H9 (cell line): ENCODE measurements around the gene GRID1. TPM values are rescaled to one million over a fixed set of nuclear protein-coding genes. Genes with fewer than 3 reads are reported as not detected.

Source experiments
- DNase-seq: peaks from one replicate; pipeline ENCODE4 v3.0.0-alpha.2; 2017
- H2AFZ ChIP-seq: one replicate; pipeline ENCODE4 v1.6.1; 2013; ENCODE audit warnings: mild to moderate bottlenecking, low read length, control low read depth, moderate library complexity
- H2AK5ac ChIP-seq: 2 replicates; pipeline ENCODE4 v1.6.1; 2013; ENCODE audit warnings: low read length, control low read depth, mixed read lengths; ENCODE audit not compliant: insufficient read length
- H2BK120ac ChIP-seq: one replicate; pipeline ENCODE4 v1.6.1; 2013; ENCODE audit warnings: low read depth, mild to moderate bottlenecking, low read length, control low read depth, inconsistent platforms; ENCODE audit not compliant: poor library complexity, severe bottlenecking
- H2BK12ac ChIP-seq: 2 replicates; pipeline ENCODE4 v1.6.1; 2013; ENCODE audit warnings: low read length, control low read depth, mixed read lengths, low read depth; ENCODE audit not compliant: insufficient read length
- H2BK15ac ChIP-seq: 2 replicates; pipeline ENCODE4 v1.6.1; 2013; ENCODE audit warnings: low read depth, low read length, control low read depth
- H2BK20ac ChIP-seq: one replicate; pipeline ENCODE4 v1.6.1; 2013; ENCODE audit warnings: low read depth, mild to moderate bottlenecking, low read length, control low read depth, inconsistent platforms; ENCODE audit not compliant: poor library complexity, severe bottlenecking
- H2BK5ac ChIP-seq: 2 replicates; pipeline ENCODE4 v1.6.1; 2013; ENCODE audit warnings: low read length, control low read depth, mixed read lengths; ENCODE audit not compliant: insufficient read length
- H3K14ac ChIP-seq: 2 replicates; pipeline ENCODE4 v1.6.1; 2013; ENCODE audit warnings: low read length, control low read depth; ENCODE audit not compliant: insufficient read depth
- H3K18ac ChIP-seq: 2 replicates; pipeline ENCODE4 v1.6.1; 2013; ENCODE audit warnings: low read depth, mild to moderate bottlenecking, mixed read lengths, low read length, control low read depth; ENCODE audit not compliant: insufficient read length
- H3K23ac ChIP-seq: 2 replicates; pipeline ENCODE4 v1.6.1; 2013; ENCODE audit warnings: low read length, control low read depth, mixed read lengths, low read depth; ENCODE audit not compliant: insufficient read length
- H3K23me2 ChIP-seq: 2 replicates; pipeline ENCODE4 v1.6.1; 2013; ENCODE audit warnings: low read depth, mild to moderate bottlenecking, mixed read lengths, low read length, control low read depth; ENCODE audit not compliant: insufficient read length, poor library complexity, severe bottlenecking
- H3K27ac ChIP-seq: 2 replicates; pipeline ENCODE4 v1.5.1; 2013; ENCODE audit warnings: low read length, control low read depth, mixed read lengths, low read depth; ENCODE audit not compliant: insufficient read length
- H3K27me3 ChIP-seq: 2 replicates; pipeline ENCODE4 v1.6.1; 2013; ENCODE audit warnings: low read length, control low read depth, inconsistent platforms; ENCODE audit not compliant: insufficient read depth
- H3K4ac ChIP-seq: 2 replicates; pipeline ENCODE4 v1.6.1; 2013; ENCODE audit warnings: low read depth, mild to moderate bottlenecking, control low read depth, inconsistent platforms, low read length, moderate library complexity
- H3K4me1 ChIP-seq: 2 replicates; pipeline ENCODE4 v1.6.1; 2013; ENCODE audit warnings: low read length, control low read depth, inconsistent platforms; ENCODE audit not compliant: insufficient read depth
- H3K4me2 ChIP-seq: 2 replicates; pipeline ENCODE4 v1.6.1; 2013; ENCODE audit warnings: low read length, control low read depth, mixed read lengths; ENCODE audit not compliant: insufficient read length, insufficient read depth
- H3K56ac ChIP-seq: 2 replicates; pipeline ENCODE4 v1.6.1; 2013; ENCODE audit warnings: low read depth, mild to moderate bottlenecking, mixed read lengths, low read length, control low read depth; ENCODE audit not compliant: insufficient read length
- H3K79me1 ChIP-seq: 2 replicates; pipeline ENCODE4 v1.6.1; 2013; ENCODE audit warnings: low read depth, mild to moderate bottlenecking, moderate library complexity, low read length, control low read depth, inconsistent platforms; ENCODE audit not compliant: insufficient read depth, poor library complexity, severe bottlenecking
- H3K79me2 ChIP-seq: 2 replicates; pipeline ENCODE4 v1.6.1; 2013; ENCODE audit warnings: low read length, control low read depth, inconsistent platforms; ENCODE audit not compliant: insufficient read depth
- H3K9ac ChIP-seq: 2 replicates; pipeline ENCODE4 v1.6.1; 2013; ENCODE audit warnings: low read length, control low read depth, mixed read lengths; ENCODE audit not compliant: insufficient read length; ENCODE audit errors: extremely low read depth
- H3K9me3 ChIP-seq: one replicate; pipeline ENCODE4 v1.6.1; 2013; ENCODE audit warnings: low read depth, low read length, inconsistent platforms; ENCODE audit not compliant: control insufficient read depth
- H3T11ph ChIP-seq: one replicate; pipeline ENCODE4 v1.6.1; 2013; ENCODE audit warnings: mild to moderate bottlenecking, low read length, control low read depth, inconsistent platforms
- H4K20me1 ChIP-seq: one replicate; pipeline ENCODE4 v1.6.1; 2013; ENCODE audit not compliant: control insufficient read depth, insufficient read length, insufficient read depth
- H4K5ac ChIP-seq: 2 replicates; pipeline ENCODE4 v1.6.1; 2013; ENCODE audit warnings: low read depth, mild to moderate bottlenecking, mixed read lengths, low read length, control low read depth; ENCODE audit not compliant: insufficient read length
- H4K8ac ChIP-seq: replicated peaks from 2 replicates; pipeline ENCODE4 v1.6.1; 2013; ENCODE audit warnings: low read length, control low read depth, mixed read lengths, low read depth; ENCODE audit not compliant: insufficient read length
- H4K91ac ChIP-seq: 2 replicates; pipeline ENCODE4 v1.6.1; 2013; ENCODE audit warnings: low read depth, mild to moderate bottlenecking, moderate library complexity, mixed read lengths, low read length, control low read depth; ENCODE audit not compliant: insufficient read length
- H3K27ac Mint-ChIP-seq, 3 experiments: 2 replicates in 2 of 3; 3 replicates in 1 of 3; pipeline ENCODE4 v1.8.0; 2020 to 2021; ENCODE audit warnings: mixed read lengths in 3 of 3, mild to moderate bottlenecking in 1 of 3, moderate library complexity in 1 of 3
- H3K27me3 Mint-ChIP-seq: 2 replicates; pipeline ENCODE4 v1.8.0; 2021; ENCODE audit warnings: low read depth, mild to moderate bottlenecking, moderate library complexity, mixed read lengths
- H3K36me3 Mint-ChIP-seq, 3 experiments: 2 replicates in 2 of 3; 3 replicates in 1 of 3; pipeline ENCODE4 v1.8.0; 2020 to 2021; ENCODE audit warnings: low read depth in 3 of 3, mixed read lengths in 3 of 3; ENCODE audit not compliant: insufficient read depth in 1 of 3
- H3K4me1 Mint-ChIP-seq, 2 experiments: 2 replicates each; pipeline ENCODE4 v1.8.0; 2020; ENCODE audit warnings: mixed read lengths in 2 of 2
- H3K4me3 Mint-ChIP-seq, 2 experiments: 2 replicates in 1 of 2; 3 replicates in 1 of 2; pipeline ENCODE4 v1.8.0; 2020 to 2021; ENCODE audit warnings: mild to moderate bottlenecking in 2 of 2, mixed read lengths in 2 of 2, moderate library complexity in 1 of 2
- H3K9me3 Mint-ChIP-seq, 2 experiments: 2 replicates in 1 of 2; 3 replicates in 1 of 2; pipeline ENCODE4 v1.8.0; 2020; ENCODE audit warnings: mild to moderate bottlenecking in 2 of 2, mixed read lengths in 2 of 2, moderate library complexity in 1 of 2
- CTCF ChIP-seq: fragments of 200-600 bp; sonication (generic); conservative IDR thresholded peaks from 3 replicates; pipeline ENCODE4 v1.8.0; 2021; ENCODE audit warnings: antibody characterized with exemption, mild to moderate bottlenecking
- WGBS: extraction: QIAGEN DNeasy Blood & Tissue Kit; methylation state at CpG from one replicate; pipeline ENCODE4 v1.1.7; 2013; ENCODE audit warnings: missing lambda C conversion rate, low lambda C conversion rate, mixed read lengths; ENCODE audit not compliant: insufficient read length; ENCODE audit errors: extremely low coverage; 5-methylcytosine and 5-hydroxymethylcytosine counted together
- total RNA-seq: library from RNA; stranded (reverse); gene quantifications from 2 replicates; pipeline ENCODE4 v1.2.1, GENCODE V29; 2021

The GRID1 gene
- total RNA-seq, 1 experiment from 2014 or later = 0.35 TPM

- Histone ChIP-seq H3K14ac (no peak overlapping the region), H3K56ac (no peak overlapping the region), H3K9me3 (no peaks in the 10 kb centered on the region), H2AFZ (no peak overlapping the region), H4K91ac (no peak overlapping the region), H3K4me1 (no peaks in the 10 kb centered on the region; the same call in 1 of the 2 replicates), H4K8ac (no peak overlapping the region), H2BK5ac (no peak overlapping the region), H3K27ac (no peak overlapping the region), H2BK20ac (no peak overlapping the region), H2BK12ac (no peak overlapping the region), H4K5ac (no peak overlapping the region), H3T11ph (no peak overlapping the region), H3K4me2 (no peak overlapping the region), H2BK15ac (no peak overlapping the region), H3K23ac (no peak overlapping the region), H3K79me1 (no peaks in the 10 kb centered on the region), H3K27me3 (no peaks in the 10 kb centered on the region), H3K23me2 (no peaks in the 10 kb centered on the region), H3K79me2 (no peaks in the 10 kb centered on the region), H3K18ac (no peak overlapping the region), H3K4ac (no peak overlapping the region), H2AK5ac (no peak overlapping the region), H2BK120ac (no peak overlapping the region), H4K20me1 (no peaks in the 10 kb centered on the region), H3K9ac (no peak overlapping the region)
- WGBS = no CpG with 5 or more reads among the region's 4 CpGs
- H3K27ac Mint-ChIP-seq = no peak overlapping the region
- DNase-seq = peak; percentile 76
- H3K9me3 Mint-ChIP-seq = peaks cover 0 to 3% of the 10 kb centered on the region in 2 experiments; a peak in 2 of 5 replicates
- H3K27me3 Mint-ChIP-seq = 0 out of 2 replicates have a peak, but pooled peaks cover 2% of the 10 kb centered on the region
- H3K36me3 Mint-ChIP-seq = peaks cover 0 to 1% (median 0%) of the 10 kb centered on the region in 3 experiments; a peak in 2 of 7 replicates
- TF ChIP-seq CTCF = peak; percentile 67
- no peak overlapping the region for H3K4me3 Mint-ChIP-seq
- peaks cover 6 to 16% of the 10 kb centered on the region in 2 experiments for H3K4me1 Mint-ChIP-seq
Measured at GRCh38 chr10:86334488-86335085, 32.0 kb downstream of the GRID1 start.
